Fibroblast of lung (primary cell): ENCODE data around the gene SPATA32.

Experiments
- CTCF ChIP-seq, 2 donors: IDR thresholded peaks in 1 of 2; conservative IDR thresholded peaks in 1 of 2; 1 replicate in 1 of 2; 2 replicates in 1 of 2; pipeline ENCODE4 v1.5.1; 2011 to 2012; ENCODE audit warnings: low read length in 2 of 2, control low read depth in 1 of 2, inconsistent platforms in 1 of 2, low read depth in 1 of 2, mild to moderate bottlenecking in 1 of 2
- EZH2 ChIP-seq: IDR thresholded peaks from 2 replicates; pipeline ENCODE4 v1.5.1; 2012; ENCODE audit warnings: low read length, control low read depth, mild to moderate bottlenecking; ENCODE audit errors: missing control alignments

- no peak for TF ChIP-seq CTCF (conservative IDR thresholded peaks at IDR 0.05 in 1 of 2, IDR thresholded peaks at IDR 0.05 in 1 of 2; ENCODE audit: low read depth in 1 of 2, low read length in 2 of 2)
- TF ChIP-seq EZH2, result no peak
These were observed 34.3 kb upstream of the SPATA32 start for GRCh38 chr17:45296003-45296832.
